GM23338 (cell line): ENCODE results near the gene CLASRP.

ENCODE experiments used
- EZH2 ChIP-seq: fragments of 200-600 bp; sonication (generic); IDR thresholded peaks from one replicate; pipeline ENCODE4 v1.8.0; 2017; ENCODE audit warnings: antibody characterized with exemption, mild to moderate bottlenecking, low read depth; ENCODE audit not compliant: unreplicated experiment
- POLR2AphosphoS5 ChIP-seq: IDR thresholded peaks from 2 replicates; pipeline ENCODE4 v1.6.1; 2016; ENCODE audit warnings: antibody characterized with exemption, low read depth
- STAT1 ChIP-seq: IDR thresholded peaks from one replicate; pipeline ENCODE4 v1.6.1; 2016; ENCODE audit warnings: antibody characterized with exemption; ENCODE audit not compliant: unreplicated experiment
- TF ChIP-seq, protein P1 (sequence below), 2 experiments: fragments of 200-600 bp in 1 of 2; sonication (generic) in 1 of 2; conservative IDR thresholded peaks; 2 replicates each; pipeline versions ENCODE4 v1.5.1 to v1.6.1; 2016 to 2017; ENCODE audit warnings: antibody characterized with exemption in 2 of 2, low read depth in 2 of 2, mild to moderate bottlenecking in 2 of 2, moderate library complexity in 1 of 2

DNA sequence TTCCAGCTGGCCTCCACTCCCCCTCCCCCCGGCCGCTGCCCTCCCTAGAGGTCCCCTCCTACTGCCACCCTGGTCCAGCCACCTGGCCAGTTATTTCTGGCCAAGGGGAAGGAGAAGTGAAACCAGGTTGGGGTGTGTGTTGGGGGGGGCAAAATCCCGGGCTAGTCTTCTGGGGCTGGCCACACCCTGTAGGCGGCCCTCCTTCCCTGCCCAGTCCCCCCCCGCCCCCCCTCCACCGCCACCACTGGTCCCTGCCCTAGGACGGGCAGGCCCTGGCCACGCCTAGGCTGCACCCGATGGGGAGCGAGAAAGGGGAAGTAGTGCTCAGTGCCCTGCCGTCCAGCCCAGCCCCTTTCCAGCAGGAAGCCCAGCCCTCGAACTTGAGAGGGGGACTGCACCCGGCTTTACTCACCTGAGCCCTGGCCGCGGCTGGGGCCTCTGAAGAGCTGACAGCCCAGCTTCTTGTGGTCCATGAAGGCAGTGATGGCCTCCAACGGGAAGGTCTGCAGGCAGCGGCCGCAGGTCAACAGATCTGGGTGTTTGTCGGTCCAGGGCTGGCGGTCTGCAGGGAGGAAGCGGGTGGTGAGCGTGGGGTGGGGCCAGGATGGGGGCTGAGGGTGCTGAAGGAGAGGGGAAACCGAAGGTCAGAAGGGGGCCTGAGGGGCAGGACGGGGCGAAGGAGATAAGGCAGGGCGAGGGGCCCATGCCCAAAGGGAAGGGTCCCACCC lies 36.6 kb downstream of the CLASRP start:
- no peak for TF ChIP-seq EZH2
- TF ChIP-seq POLR2AphosphoS5, result peak; percentile 52
- TF ChIP-seq, protein P1, sequence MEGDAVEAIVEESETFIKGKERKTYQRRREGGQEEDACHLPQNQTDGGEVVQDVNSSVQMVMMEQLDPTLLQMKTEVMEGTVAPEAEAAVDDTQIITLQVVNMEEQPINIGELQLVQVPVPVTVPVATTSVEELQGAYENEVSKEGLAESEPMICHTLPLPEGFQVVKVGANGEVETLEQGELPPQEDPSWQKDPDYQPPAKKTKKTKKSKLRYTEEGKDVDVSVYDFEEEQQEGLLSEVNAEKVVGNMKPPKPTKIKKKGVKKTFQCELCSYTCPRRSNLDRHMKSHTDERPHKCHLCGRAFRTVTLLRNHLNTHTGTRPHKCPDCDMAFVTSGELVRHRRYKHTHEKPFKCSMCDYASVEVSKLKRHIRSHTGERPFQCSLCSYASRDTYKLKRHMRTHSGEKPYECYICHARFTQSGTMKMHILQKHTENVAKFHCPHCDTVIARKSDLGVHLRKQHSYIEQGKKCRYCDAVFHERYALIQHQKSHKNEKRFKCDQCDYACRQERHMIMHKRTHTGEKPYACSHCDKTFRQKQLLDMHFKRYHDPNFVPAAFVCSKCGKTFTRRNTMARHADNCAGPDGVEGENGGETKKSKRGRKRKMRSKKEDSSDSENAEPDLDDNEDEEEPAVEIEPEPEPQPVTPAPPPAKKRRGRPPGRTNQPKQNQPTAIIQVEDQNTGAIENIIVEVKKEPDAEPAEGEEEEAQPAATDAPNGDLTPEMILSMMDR (conservative IDR thresholded peaks at IDR 0.05; ENCODE audit: low read depth in 2 of 2), result no peak
- TF ChIP-seq STAT1, result no peak
